Occipital lobe (tissue), 2 donors: Measurements from ENCODE around the gene GSTA2. TPM values are rescaled to one million over a fixed set of nuclear protein-coding genes. Genes with fewer than 3 reads are reported as not detected.
"Not testable (repeated sequence)": the region's sequence is repeated elsewhere in the genome, so short reads cannot be mapped to it uniquely, and the experiment has no call there.

Experiments
- DNase-seq: peaks from one replicate; lab custom pipeline; 2025; lab: John Stamatoyannopoulos, UW
- total RNA-seq: library from RNA; depleted of rRNA; stranded (reverse); fragments of >200 nt; gene quantifications from one replicate; pipeline ENCODE4 v1.2.3, GENCODE V29; 2014

The GSTA2 gene
- total RNA-seq, result not detected

DNA sequence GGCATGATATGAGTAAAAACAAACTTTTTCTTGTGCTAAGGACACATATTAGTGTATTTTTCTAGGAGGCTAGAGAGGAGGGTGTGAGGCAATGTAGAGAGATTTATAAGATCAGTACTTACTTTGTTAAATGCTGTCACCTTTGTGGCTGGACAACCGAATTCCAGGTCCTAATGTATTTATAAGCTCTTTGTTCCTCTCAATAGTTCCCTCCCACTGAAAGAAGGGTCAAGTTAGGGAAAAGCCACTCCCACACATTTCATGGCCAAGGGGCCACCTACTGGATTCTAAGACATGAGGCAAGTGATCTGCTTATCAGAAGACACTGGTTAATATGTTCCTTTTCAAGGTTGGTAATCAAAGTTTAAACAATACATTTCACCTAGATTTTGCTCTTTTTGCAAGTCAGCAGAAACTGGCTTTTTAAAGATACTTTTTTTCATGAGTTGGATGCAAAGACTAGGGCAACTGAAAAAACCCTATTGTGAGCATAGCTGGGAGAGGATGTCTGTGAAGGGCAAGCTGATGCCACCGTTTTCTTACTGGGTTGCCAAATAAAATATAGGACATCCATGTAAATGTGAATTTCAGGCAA, at the start of gene GSTA2:
Gene GSTA2 (minus strand): TSS at position 154 of the 595 bp plus-strand sequence. CDS start 5,528 bp downstream, outside the sequence.
- DNase-seq, result not testable (repeated sequence)

DNA sequence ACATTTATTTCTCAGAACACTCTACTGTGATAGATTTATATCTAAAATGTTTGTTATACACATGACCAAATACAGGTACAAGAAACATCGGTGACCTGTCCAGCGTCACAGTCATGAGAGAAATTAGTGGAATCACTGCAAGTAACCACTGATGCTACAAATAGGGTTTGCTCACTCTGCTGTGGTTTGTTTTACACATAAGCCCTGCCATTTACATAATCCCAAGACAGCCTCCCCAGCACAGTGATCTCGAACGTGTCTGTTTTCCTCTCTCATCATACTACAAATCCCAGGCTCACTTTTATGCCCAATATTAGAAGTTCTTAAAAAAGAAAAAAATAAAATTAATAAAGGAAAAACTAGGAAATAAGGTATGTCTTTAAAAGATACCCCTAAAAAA, 46.5 kb upstream of the GSTA2 start:
- not testable (repeated sequence) for DNase-seq

GRCh38 chr6:52808660-52809059, 45.4 kb upstream of the GSTA2 start:
- DNase-seq, result no peak

DNA sequence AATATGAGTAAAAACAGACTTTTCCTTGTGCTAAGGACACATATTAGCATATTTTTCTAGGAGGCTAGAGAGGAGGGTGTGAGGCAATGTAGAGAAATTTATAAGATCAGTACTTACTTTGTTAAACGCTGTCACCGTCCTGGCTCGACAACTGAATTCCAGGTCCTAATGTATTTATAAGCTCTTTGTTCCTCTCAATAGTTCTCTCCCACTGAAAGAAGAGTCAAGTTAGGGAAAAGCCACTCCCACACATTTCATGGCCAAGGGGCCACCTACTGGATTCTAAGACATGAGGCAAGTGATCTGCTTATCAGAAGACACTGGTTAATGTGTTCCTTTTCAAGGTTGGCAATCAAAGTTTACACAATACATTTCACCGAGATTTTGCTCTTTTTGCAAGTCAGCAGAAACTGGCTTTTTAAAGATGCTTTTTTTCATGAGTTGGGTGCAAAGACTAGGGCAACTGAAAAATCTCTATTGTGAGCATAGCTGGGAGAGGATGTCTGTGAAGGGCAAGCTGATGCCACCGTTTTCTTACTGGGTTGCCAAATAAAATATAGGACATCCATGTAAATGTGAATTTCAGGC, 40.5 kb upstream of the GSTA2 start, which contains the start of gene GSTA1:
Gene GSTA1 (minus strand): TSS at position 149 of the 588 bp plus-strand sequence. CDS start 4,549 bp downstream, outside the sequence.
- not testable (repeated sequence) for DNase-seq

DNA sequence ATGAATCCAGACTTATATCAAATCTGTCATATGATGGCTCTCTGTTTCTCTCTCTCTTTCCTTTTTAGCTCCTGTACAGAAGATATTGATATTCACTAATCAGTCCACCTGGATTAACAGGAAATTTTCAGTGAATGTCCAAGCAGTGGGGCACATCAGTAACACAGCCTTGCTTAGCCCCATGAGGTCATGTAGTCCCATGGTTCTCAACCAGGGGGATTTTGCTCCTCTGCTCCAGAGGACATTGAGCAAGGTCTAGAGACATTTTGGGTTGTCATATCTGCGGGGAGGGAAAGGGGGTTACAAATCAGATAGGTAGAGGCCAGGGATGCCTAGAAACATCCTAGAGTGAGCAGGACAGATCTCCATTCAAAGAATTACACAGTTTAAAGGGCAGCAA, 39.5 kb upstream of the GSTA2 start:
- DNase-seq, result no peak

GRCh38 chr6:52801188-52801841, 38.0 kb upstream of the GSTA2 start:
- no peak for DNase-seq

DNA sequence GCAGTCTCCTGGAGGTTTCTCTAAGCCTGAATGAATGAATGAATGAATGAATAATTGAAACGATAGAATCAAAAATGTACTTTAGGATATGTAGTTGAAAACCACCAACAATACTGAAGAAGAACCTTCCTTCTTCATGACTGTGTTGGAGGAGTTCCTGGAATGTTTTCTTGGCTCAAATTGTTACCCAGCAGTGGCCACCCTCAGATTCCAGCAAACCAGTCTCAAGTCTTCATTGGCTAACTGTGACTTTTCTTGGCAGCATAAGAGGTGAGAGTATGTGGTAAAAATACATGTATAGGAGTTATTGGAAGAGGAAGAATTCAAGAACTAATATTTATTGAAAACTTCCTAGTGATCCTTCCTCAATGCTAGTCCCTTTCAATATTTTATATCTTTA, 36.0 kb upstream of the GSTA2 start:
- DNase-seq, result not testable (repeated sequence)

DNA sequence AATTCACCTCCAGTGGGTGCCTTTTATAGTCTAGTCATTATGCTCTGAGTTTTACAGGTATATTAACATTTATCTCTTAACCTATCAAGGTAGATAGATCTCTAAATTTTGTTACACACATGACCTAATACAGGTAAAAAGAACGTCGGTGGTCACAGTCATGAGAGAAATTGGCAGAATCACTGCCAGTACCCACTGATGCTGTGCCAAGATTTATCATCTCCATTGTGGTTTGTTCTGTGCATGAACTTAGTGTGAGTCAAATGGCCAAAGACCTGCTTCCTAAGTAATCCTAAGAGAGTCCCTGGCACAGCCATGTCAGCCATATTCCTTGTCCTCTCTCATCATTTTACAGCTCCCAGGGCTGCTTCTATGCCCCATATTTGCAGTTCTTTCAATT, 31.1 kb upstream of the GSTA2 start:
- not testable (repeated sequence) for DNase-seq

DNA sequence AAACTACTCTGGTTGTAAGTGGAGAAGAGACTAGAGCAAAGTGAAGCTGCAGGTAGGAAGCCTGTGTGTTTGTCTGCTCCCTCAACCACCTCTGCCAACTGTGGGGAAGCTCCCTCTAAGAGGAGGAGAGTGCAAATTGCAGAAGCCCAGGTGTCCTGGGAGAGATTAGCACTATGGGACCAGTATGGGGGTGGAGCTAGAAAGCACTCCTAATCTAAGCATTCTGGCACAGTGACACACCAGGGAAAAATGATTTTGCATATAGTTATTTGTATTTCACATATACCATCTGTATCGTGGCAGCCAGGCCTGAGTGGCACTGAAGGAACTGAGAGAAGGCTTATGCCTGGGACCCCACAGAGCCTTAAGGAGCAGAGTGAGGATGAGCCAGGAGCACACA, 27.6 kb upstream of the GSTA2 start:
- no peak for DNase-seq

- DNase-seq, result not testable (repeated sequence)
These were observed 26.4 kb upstream of the GSTA2 start for GRCh38 chr6:52789658-52790057.

DNA sequence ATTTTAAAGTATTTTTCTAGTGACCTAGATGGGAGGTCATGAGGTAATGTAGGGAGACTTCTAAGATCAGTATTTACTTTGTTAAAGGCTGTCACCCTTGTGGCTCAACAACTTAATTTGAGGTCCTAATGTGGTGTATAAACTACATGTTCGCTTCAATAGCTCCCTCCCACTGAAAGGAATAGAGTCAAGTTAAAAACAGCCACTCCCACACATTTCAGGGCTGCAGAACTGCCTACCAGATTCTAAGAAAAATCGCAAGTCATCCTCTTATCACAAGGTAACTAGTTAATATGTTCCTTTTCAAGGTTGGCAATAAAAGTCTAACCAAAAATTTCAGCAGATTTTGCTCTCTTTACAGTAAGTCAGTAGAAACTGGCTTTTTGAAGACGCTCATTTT, 25.2 kb upstream of the GSTA2 start:
- DNase-seq, result no peak

GRCh38 chr6:52787917-52788316, 24.6 kb upstream of the GSTA2 start:
- no peak for DNase-seq

DNA sequence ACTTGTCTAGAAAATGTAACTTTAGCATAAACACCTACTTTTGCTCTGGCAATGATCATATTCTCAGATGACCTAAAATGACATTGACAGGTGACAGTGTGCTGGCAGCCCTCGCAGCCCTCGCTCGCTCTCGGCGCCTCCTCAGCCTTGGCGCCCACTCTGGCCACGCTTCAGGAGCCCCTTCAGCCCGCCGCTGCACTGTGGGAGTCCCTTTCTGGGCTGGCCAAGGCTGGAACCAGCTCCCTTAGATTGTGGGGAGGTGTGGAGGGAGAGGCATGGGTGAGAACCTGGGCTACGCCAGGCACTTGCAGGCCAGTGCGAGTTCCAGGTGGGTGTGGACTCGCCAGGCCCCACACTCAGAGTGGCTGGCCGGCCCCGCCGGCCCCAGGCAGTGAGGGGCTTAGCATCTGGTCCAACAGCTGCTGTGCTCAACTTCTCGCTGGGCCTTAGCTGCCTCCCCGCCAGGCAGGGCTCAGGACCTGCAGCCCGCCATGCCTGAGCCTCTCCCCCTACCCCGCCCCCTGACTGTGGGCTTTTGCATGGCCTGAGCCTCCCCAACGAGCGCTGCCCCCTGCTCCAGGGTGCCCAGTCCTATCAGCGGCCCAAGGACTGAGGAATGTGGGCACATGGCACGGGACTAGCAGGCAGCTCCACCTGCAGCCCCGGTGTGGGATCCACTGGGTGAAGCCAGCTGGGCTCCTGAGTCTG, 23.1 kb upstream of the GSTA2 start:
- DNase-seq, result no peak

DNA sequence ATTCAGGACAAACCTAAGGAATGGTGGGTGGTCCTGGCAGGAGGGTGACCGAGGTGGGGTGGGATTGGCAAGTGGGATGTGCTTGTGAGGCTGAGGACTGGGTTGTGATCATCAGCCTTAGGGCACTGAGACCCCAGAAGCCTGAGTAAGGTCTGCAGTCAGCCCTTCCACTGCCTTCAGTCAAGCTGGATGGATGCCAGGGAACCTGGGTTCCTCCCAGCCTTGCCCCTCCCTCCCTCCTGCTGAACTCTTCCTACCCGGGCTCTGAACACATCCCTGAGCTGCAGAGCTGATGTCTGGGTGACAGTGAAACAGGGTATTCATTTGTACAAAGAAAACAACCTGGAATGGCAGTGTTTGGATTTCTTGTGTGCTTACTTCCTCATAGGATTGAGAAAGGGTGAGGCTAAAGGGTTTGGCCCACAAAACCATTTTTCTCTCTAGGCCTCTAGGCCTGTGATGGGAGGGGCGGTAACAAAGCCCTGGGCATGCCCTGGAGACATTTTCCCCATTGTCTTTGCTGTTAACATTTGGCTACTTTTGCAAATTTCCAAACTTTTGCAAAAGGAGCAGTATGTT, 19.5 kb upstream of the GSTA2 start:
- not testable (repeated sequence) for DNase-seq

DNA sequence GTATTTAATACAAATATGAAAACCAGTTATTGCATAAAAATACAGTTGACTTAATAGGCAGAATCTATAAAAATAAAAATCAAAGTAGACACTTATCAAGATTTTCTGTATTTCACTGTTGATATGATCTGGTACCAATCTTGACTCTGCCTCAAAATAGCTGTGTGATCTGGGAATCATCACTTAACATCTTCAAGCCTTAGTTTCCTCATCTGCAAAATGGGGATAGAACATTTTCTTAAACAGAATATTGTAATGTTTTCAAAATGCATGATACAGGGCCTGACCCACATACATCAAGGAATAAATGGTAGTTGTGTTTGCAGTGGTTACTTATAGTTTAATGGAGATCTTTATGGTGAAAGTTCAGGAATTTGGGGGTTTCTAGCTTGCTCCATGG, 18.9 kb upstream of the GSTA2 start:
- DNase-seq, result not testable (repeated sequence)

DNA sequence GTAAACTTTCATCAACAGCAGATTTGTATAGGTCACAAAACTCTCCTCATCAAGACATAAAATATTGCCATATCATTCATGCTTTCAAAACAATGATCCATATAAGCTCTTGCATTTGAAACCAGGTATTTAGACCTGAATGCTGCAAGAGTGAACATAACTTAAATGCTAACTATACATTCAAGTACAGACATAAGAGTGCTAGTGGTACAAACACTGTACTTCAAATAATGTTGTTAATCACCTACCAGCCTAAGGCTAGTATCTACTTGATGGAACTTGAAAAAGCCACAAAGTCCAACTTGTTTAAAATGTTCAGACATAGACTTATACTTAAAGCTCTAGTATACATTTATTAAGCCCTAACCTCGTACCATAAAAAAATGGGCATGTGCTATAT, 16.0 kb upstream of the GSTA2 start:
- DNase-seq, result no peak

DNA sequence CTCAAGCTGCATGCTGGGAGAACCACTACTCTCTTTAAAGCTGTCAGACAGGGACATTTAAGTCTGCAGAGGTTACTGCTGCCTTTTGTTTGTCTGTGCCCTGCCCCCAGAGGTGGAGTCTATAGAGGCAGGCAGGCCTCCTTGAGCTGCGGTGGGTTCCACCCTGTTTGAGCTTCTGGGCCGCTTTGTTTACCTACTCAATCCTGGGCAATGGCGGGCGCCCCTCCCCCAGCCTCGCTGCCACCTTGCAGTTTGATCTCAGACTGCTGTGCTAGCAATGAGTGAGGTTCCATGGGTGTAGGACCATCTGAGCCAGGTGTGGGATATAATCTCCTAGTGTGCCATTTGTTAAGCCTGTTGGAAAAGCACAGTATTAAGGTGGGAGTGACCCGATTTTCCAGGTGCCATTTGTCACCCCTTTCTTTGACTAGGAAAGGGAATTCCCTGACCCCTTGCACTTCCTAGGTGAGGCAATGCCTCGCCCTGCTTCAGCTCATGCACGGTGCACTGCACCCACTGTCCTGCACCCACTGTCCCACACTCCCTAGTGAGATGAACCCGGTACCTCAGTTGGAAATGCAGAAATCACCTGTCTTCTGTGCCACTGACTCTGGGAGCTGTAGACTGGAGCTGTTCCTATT, 13.6 kb upstream of the GSTA2 start:
- not testable (repeated sequence) for DNase-seq

- DNase-seq, result not testable (repeated sequence)
These were observed 6.1 kb upstream of the GSTA2 start for GRCh38 chr6:52769399-52769798.

DNA sequence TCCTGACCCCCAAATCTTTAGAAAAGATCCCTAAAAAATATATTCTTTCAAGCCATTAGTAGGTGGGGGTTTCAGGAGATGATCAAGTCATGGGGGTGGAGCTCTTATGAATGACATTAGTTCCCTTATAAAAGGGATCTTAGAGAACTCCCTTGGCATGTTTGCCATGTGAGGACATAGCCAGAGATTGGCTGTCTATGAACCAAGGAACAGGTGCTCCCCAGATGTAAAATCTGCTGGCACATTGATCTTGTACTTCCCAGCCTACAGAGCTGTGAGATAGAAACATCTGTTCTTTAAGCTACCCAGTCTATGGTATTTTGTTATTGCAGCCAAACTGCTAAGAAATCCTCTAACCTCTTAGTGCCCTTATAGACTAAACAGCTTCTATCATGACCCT, 4.4 kb upstream of the GSTA2 start:
- DNase-seq, result not testable (repeated sequence)

DNA sequence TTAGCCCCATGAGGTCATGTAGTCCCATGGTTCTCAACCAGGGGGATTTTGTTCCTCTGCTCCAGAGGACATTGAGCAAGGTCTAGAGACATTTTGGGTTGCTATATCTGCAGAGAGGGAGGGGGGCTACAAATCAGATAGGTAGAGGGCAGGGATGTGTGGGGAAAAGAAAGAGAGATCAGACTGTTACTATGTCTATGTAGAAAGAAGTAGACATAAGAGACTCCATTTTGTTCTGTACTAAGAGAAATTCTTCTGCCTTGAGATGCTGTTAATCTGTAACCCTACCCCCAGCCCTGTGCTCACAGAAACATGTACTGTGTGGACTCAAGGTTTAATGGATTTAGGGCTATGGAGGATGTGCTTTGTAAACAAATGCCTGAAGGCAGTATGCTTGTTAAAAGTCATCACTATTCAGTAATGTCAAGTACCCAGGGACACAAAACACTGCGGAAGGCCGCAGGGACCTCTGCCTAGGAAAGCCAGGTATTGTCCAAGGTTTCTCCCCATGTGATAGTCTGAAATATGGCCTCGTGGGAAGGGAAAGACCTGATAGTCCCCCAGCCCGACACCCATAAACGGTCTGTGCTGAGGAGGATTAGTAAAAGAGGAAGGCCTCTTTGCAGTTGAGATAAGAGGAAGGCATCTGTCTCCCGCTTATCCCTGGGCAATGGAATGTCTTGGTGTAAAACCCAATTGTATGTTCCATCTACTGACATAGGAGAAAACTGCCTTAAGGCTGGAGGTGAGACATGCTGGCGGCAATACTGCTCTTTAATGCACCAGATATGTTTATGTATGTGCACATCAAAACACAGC, 1.4 kb downstream of the GSTA2 start:
- DNase-seq, result not testable (repeated sequence)
